ENCODE results near the gene ABHD1. TPM values are rescaled to one million over a fixed set of nuclear protein-coding genes. Genes with fewer than 3 reads are reported as not detected.

Gene ABHD1
- total and polyA plus RNA-seq, 2 donors (not counting 3 experiments of a cell fraction or from before 2014, with no cell fraction given): 0.07 TPM; not detected in 1

DNA sequence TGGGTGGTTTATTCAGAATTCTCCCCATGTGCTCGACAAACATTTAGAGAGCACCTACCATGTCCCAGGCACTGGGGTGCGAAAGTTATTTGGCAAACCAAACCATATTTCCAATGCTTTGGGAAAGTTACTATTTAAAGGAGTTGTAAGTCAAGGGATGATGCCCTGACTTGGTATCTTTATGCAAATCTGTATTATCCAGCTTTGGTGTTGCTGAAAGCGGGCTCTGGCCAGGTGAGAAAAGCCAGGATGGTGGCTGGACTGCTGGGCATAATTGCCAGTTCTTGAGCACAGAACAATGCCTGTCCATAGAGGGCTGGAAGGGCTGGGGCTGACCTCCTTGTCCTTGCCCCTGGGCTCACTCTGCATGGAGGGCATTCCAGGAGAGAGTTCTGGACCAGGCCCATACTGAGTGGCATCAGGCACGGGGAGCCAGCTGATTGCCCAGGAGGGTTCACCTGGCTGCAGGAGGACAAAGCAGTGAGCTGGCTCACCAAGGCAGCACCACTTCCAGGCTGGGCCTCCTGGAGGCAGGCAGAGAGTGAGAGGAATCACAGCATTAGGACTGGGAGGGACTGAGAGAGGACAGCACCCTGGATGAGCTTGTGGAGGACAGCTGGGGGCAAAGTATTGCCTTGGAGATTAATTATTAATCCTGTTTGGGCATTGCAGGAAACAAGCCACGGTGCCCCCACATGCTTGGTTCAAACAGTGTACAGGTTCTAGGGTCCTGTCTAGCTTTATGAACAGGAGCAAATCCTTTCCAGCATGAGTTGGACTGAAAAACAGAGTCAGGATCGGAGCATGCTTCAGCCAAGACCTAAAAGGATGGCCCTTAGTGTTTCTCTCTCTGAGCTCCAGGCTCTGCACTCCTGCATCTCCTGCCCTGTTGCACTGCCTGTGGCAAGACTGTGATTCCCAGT lies 29.9 kb upstream of the ABHD1 start:
- Histone ChIP-seq H3K4me2 (ENCODE audit: insufficient read depth, low read length) (no peak overlapping the region), H2AFZ (ENCODE audit: low read depth, low read length) (no peak overlapping the region), H3K9ac (replicated peaks; ENCODE audit: extremely low read depth, insufficient read depth, low read length) (no peak overlapping the region), H3K9me1 (replicated peaks; ENCODE audit: control insufficient read depth, extremely low read depth, insufficient read depth, low read length) (no peaks in the 10 kb centered on the region), H3K9me3 (replicated peaks; ENCODE audit: control insufficient read depth, insufficient read depth, low read length) (no peaks in the 10 kb centered on the region), H4K20me1 (replicated peaks; ENCODE audit: control insufficient read depth, extremely low read depth, insufficient read depth, low read length) (no peaks in the 10 kb centered on the region), H3K4me1 (ENCODE audit: control insufficient read depth, extremely low read depth, insufficient read depth, low read length) (no peaks in the 10 kb centered on the region), H3K27me3 (ENCODE audit: control insufficient read depth in 2 of 2, insufficient read depth in 2 of 2, low read length in 2 of 2) (no peaks in the 10 kb centered on the region), H3K79me2 (ENCODE audit: control insufficient read depth, insufficient read depth, low read length) (no peaks in the 10 kb centered on the region), H3K36me3 (ENCODE audit: control insufficient read depth in 2 of 2, extremely low read depth in 1 of 2, insufficient read depth in 2 of 2, low read length in 2 of 2) (no peaks in the 10 kb centered on the region), H3K27ac (ENCODE audit: insufficient read depth, low read depth, low read length) (no peak overlapping the region), H3K4me3 (replicated peaks in 1 of 3; ENCODE audit: insufficient read depth in 1 of 3, low read depth in 1 of 3, low read length in 3 of 3) (no peak overlapping the region)
- intact Hi-C loops (cut with micrococcal nuclease): no loop called here
- BruUV-seq (replicated peaks): no TSS peak
- no peak for TF ChIP-seq POLR2A (IDR thresholded peaks at IDR 0.05; ENCODE audit: low read depth, low read length)
- no peak for TF ChIP-seq GATA2 (IDR thresholded peaks at IDR 0.05; ENCODE audit: insufficient read depth, insufficient read length, low read depth, low read length)
- no peak for TF ChIP-seq EZH2 (IDR thresholded peaks at IDR 0.05; ENCODE audit: borderline replicate concordance, low read depth, low read length, severe bottlenecking)
- TF ChIP-seq, protein P1, sequence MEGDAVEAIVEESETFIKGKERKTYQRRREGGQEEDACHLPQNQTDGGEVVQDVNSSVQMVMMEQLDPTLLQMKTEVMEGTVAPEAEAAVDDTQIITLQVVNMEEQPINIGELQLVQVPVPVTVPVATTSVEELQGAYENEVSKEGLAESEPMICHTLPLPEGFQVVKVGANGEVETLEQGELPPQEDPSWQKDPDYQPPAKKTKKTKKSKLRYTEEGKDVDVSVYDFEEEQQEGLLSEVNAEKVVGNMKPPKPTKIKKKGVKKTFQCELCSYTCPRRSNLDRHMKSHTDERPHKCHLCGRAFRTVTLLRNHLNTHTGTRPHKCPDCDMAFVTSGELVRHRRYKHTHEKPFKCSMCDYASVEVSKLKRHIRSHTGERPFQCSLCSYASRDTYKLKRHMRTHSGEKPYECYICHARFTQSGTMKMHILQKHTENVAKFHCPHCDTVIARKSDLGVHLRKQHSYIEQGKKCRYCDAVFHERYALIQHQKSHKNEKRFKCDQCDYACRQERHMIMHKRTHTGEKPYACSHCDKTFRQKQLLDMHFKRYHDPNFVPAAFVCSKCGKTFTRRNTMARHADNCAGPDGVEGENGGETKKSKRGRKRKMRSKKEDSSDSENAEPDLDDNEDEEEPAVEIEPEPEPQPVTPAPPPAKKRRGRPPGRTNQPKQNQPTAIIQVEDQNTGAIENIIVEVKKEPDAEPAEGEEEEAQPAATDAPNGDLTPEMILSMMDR (IDR thresholded peaks at IDR 0.05; ENCODE audit: extremely low read depth in 1 of 2, insufficient read depth in 1 of 2, low read depth in 1 of 2, low read length in 2 of 2): no peak
- TF ChIP-seq, protein P2, sequence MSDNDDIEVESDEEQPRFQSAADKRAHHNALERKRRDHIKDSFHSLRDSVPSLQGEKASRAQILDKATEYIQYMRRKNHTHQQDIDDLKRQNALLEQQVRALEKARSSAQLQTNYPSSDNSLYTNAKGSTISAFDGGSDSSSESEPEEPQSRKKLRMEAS (IDR thresholded peaks at IDR 0.05; ENCODE audit: insufficient read depth, insufficient read length): no peak
- TF ChIP-seq POLR2AphosphoS5 (IDR thresholded peaks at IDR 0.05; ENCODE audit: insufficient read depth, low read depth, low read length): no peak
- no peak for TF ChIP-seq MYC (IDR thresholded peaks at IDR 0.05; ENCODE audit: low read depth, low read length)
- TF ChIP-seq JUN (IDR thresholded peaks at IDR 0.05; ENCODE audit: borderline replicate concordance, insufficient read depth, insufficient read length, low read depth): no peak
- TF ChIP-seq FOS (IDR thresholded peaks at IDR 0.05; ENCODE audit: borderline replicate concordance, insufficient read depth, low read length): no peak
- CTCF ChIA-PET: interaction anchor here (1.0 to 1.7 kb wide), 3 partner anchors 98 to 248 kb away, joined by 3 to 5 read pairs (median 4); no protein-coding TSS in a partner anchor
- FAIRE-seq (no peak), DNase-seq (ENCODE audit: low read depth, low spot score) (no peak)
- dilution Hi-C loops (cut with MboI; ENCODE audit: extremely low pct_ligation_motif_present, low sequenced_read_pairs): no loop called here
- POLR2A ChIA-PET: interaction anchor here (0.6 kb wide), 1 partner anchor 155 kb away, joined by 3 read pairs; no protein-coding TSS in a partner anchor

Data from endothelial cell of umbilical vein (primary cell).